A549 (cell line): ENCODE results near the gene PLAC8. TPM values are rescaled to one million over a fixed set of nuclear protein-coding genes. Genes with fewer than 3 reads are reported as not detected.

ENCODE experiments used
- ATAC-seq, 2 experiments: fragments of 200-7000 bp in 1 of 2; fragments of >200 bp in 1 of 2; cut with Nextera tagmentation in 1 of 2; cut with Tn5 transposase in 1 of 2; 3 replicates each; pipeline versions ENCODE4 v1.8.0 to v1.9.1; 2018 to 2020; ENCODE audit warnings: mild to moderate bottlenecking in 1 of 2, moderate library complexity in 1 of 2
- CTCF ChIA-PET: fragments of 300-600 bp; sonication (Branson Sonifier 250); formaldehyde crosslinking; extraction: SDS; loops from one replicate; lab custom pipeline; 2021; ENCODE audit warnings: antibody characterized with exemption, inconsistent platforms; lab: Yijun Ruan, JAX
- POLR2A ChIA-PET: fragments of 350-600 bp; formaldehyde crosslinking; extraction: SDS; loops from one replicate; lab custom pipeline; 2021; ENCODE audit warnings: antibody characterized with exemption, inconsistent platforms; lab: Yijun Ruan, JAX
- DNase-seq, 2 experiments: peaks; one replicate each; pipeline versions ENCODE4 v3.0.0 to v3.0.0-alpha.2; 2011 to 2016; ENCODE audit warnings: low read depth in 1 of 2, low spot score in 1 of 2
- FAIRE-seq: peaks from 2 replicates; lab custom pipeline; 2011; peaks lifted over from hg19 to GRCh38; lab: Jason Lieb, UNC
- H3K27ac ChIP-seq, 2 experiments: fragments of >200 bp; sonication (Bioruptor Twin); formaldehyde crosslinking; 3 replicates each; pipeline ENCODE4 v1.5.1; 2016 to 2017
- H3K4me1 ChIP-seq: fragments of >200 bp; sonication (Bioruptor Twin); formaldehyde crosslinking; 3 replicates; pipeline ENCODE4 v1.6.1; 2016
- H3K4me2 ChIP-seq: fragments of >200 bp; sonication (Bioruptor Twin); formaldehyde crosslinking; 3 replicates; pipeline ENCODE4 v1.6.1; 2016
- H3K4me3 ChIP-seq: fragments of >200 bp; sonication (Bioruptor Twin); formaldehyde crosslinking; 3 replicates; pipeline ENCODE4 v1.5.1; 2016
- H3K9me3 ChIP-seq: fragments of >200 bp; sonication (Bioruptor Twin); formaldehyde crosslinking; 3 replicates; pipeline ENCODE4 v1.6.1; 2016
- BHLHE40 ChIP-seq: IDR thresholded peaks from 2 replicates; pipeline ENCODE4 v1.6.1; 2012; ENCODE audit warnings: low read depth, low read length, inconsistent platforms
- CEBPB ChIP-seq, 2 experiments: fragments of >200 bp in 1 of 2; sonication (Bioruptor Twin) in 1 of 2; formaldehyde crosslinking in 1 of 2; IDR thresholded peaks; 2 replicates each; pipeline ENCODE4 v1.6.1; 2012 to 2016
- CHD2 ChIP-seq: fragments of 150-350 bp; IDR thresholded peaks from 2 replicates; pipeline ENCODE4 v1.6.1; 2014; ENCODE audit warnings: low read length; ENCODE audit not compliant: partially characterized antibody
- CHD4 ChIP-seq: fragments of 200-600 bp; sonication (generic); IDR thresholded peaks from 2 replicates; pipeline ENCODE4 v1.6.1; 2016; ENCODE audit warnings: antibody characterized with exemption, mild to moderate bottlenecking, borderline replicate concordance
- EHF ChIP-seq: fragments of 250-450 bp; sonication (Bioruptor Pico); IDR thresholded peaks from 2 replicates; pipeline ENCODE4 v1.5.0; 2020; ENCODE audit warnings: mild to moderate bottlenecking
- EHMT2 ChIP-seq: fragments of 200-600 bp; sonication (generic); IDR thresholded peaks from 2 replicates; pipeline ENCODE4 v1.6.1; 2016; ENCODE audit warnings: antibody characterized with exemption, low read depth, mild to moderate bottlenecking, moderate library complexity
- FOSL2 ChIP-seq, 2 experiments: fragments of 450-650 bp in 1 of 2; fragments of >200 bp in 1 of 2; sonication (Bioruptor Twin) in 1 of 2; formaldehyde crosslinking; IDR thresholded peaks; 2 replicates each; pipeline versions ENCODE4 v1.5.0 to v1.6.1; 2016 to 2020; ENCODE audit warnings: mild to moderate bottlenecking in 1 of 2, moderate library complexity in 1 of 2
- HEYL ChIP-seq: fragments of 250-450 bp; sonication (Bioruptor Pico); IDR thresholded peaks from 2 replicates; pipeline ENCODE4 v1.8.0; 2021; ENCODE audit warnings: mild to moderate bottlenecking, moderate library complexity
- HMGXB4 ChIP-seq: fragments of 250-450 bp; sonication (Bioruptor Pico); IDR thresholded peaks from 2 replicates; pipeline ENCODE4 v1.5.0; 2021; ENCODE audit warnings: mild to moderate bottlenecking, moderate library complexity, borderline replicate concordance
- HOXA7 ChIP-seq: fragments of 250-450 bp; sonication (Bioruptor Pico); IDR thresholded peaks from 2 replicates; pipeline ENCODE4 v1.5.0; 2020; ENCODE audit warnings: mild to moderate bottlenecking, moderate library complexity
- JUN ChIP-seq, 2 experiments: fragments of >200 bp; sonication (Bioruptor Twin); formaldehyde crosslinking; IDR thresholded peaks; 2 replicates in 1 of 2; 3 replicates in 1 of 2; pipeline ENCODE4 v1.6.1; 2016 to 2017
- JUNB ChIP-seq: fragments of >200 bp; sonication (Bioruptor Twin); formaldehyde crosslinking; IDR thresholded peaks from 2 replicates; pipeline ENCODE4 v1.6.1; 2016
- KDM5A ChIP-seq: fragments of 200-600 bp; sonication (generic); IDR thresholded peaks from 2 replicates; pipeline ENCODE4 v1.6.1; 2016; ENCODE audit warnings: antibody characterized with exemption, mild to moderate bottlenecking
- NPAS2 ChIP-seq: fragments of 250-450 bp; sonication (Bioruptor Pico); IDR thresholded peaks from 2 replicates; pipeline ENCODE4 v1.8.0; 2022; ENCODE audit warnings: mild to moderate bottlenecking, moderate library complexity, borderline replicate concordance
- POLR2A ChIP-seq: IDR thresholded peaks from 2 replicates; pipeline ENCODE4 v1.6.1; 2012; ENCODE audit warnings: mild to moderate bottlenecking, low read length
- RCOR1 ChIP-seq: fragments of 150-350 bp; IDR thresholded peaks from 2 replicates; pipeline ENCODE4 v1.6.1; 2014; ENCODE audit warnings: antibody characterized with exemption, low read length, low read depth
- RFX5 ChIP-seq: fragments of 450-650 bp; IDR thresholded peaks from 2 replicates; pipeline ENCODE4 v1.7.1; 2014; ENCODE audit warnings: antibody characterized with exemption, mild to moderate bottlenecking, moderate library complexity
- ZSCAN20 ChIP-seq: fragments of 250-450 bp; sonication (Bioruptor Pico); IDR thresholded peaks from 2 replicates; pipeline ENCODE4 v1.8.0; 2022; ENCODE audit warnings: mild to moderate bottlenecking, moderate library complexity
- WGBS: methylation state at CpG from one replicate; pipeline ENCODE4 v1.1.6; 2017; ENCODE audit errors: missing lambda C conversion rate; 5-methylcytosine and 5-hydroxymethylcytosine counted together
- polyA plus RNA-seq, 4 experiments: library from polyadenylated mRNA; depleted of rRNA in 3 of 4; stranded (reverse); fragments of >200 nt; fragmentation: RNase III in 1 of 4; extraction: RNeasy Plus Mini Kit Qiagen cat#74134 plus additional on column Dnase treatment in 1 of 4; gene quantifications; 2 replicates in 3 of 4; 3 replicates in 1 of 4; pipeline ENCODE4 v1.2.3, GENCODE V29; 2011 to 2017

PLAC8 gene
- polyA plus RNA-seq, 2 of the 4 experiments (the other 2 are of a cell fraction): 1.6 to 8.0 TPM

- TF ChIP-seq HMGXB4 (CRISPR knock-in tag): no peak
- no peak for TF ChIP-seq EHMT2
- TF ChIP-seq POLR2A: no peak
Observed at GRCh38 chr4:83110223-83110945, 4.1 kb downstream of the PLAC8 start (continued).

GRCh38 chr4:83109480-83110222, 4.9 kb downstream of the PLAC8 start:
- WGBS: 42% methylated on average over 25 of the region's 64 CpGs
- no peak for FAIRE-seq
- peak; percentile 9 to 44 for DNase-seq
- peak overlapping the region; percentile 64 for H3K4me3 ChIP-seq
- peaks cover 10% of the 10 kb centered on the region for H3K4me1 ChIP-seq
- TF ChIP-seq EHMT2: no peak
- peak in 1 of 2 experiments; percentile 45; a peak in 1 of 5 replicates for TF ChIP-seq JUN (IDR thresholded peaks at IDR 0.05)
- TF ChIP-seq JUNB: no peak
- no peak for TF ChIP-seq NPAS2
- no peak for TF ChIP-seq BHLHE40
- no peak for TF ChIP-seq CHD2
- TF ChIP-seq HEYL (CRISPR knock-in tag): no peak
- no peak for TF ChIP-seq HOXA7 (CRISPR knock-in tag)
- no peak for TF ChIP-seq RFX5
- peak; percentile 27; the same call in 1 of the 2 replicates for TF ChIP-seq POLR2A
- no peaks in the 10 kb centered on the region for H3K9me3 ChIP-seq
- ATAC-seq: peak; percentile 83 to 84
- ChIA-PET POLR2A (interaction anchor here (0.6 to 1.4 kb wide), 10 partner anchors 15 to 346 kb away, joined by 3 to 4 read pairs (median 4); partner anchors contain the start of genes COPS4 and HELQ), CTCF (interaction anchor here (0.6 to 3.0 kb wide), 20 partner anchors 10 to 174 kb away, joined by 3 to 14 read pairs (median 4); no protein-coding TSS in a partner anchor)
- H3K27ac ChIP-seq: peak overlapping the region; percentile 89 to 94
- peak overlapping the region; percentile 57 for H3K4me2 ChIP-seq

- Histone ChIP-seq H3K4me1 (peaks cover 8% of the 10 kb centered on the region), H3K4me3 (no peak overlapping the region), H3K4me2 (no peak overlapping the region), H3K27ac (no peak overlapping the region), H3K9me3 (no peaks in the 10 kb centered on the region)
- FAIRE-seq (no peak), ATAC-seq (no peak), DNase-seq (no peak)
- CTCF ChIA-PET: interaction anchor here (1.1 to 3.0 kb wide), 2 partner anchors 11 to 12 kb away, joined by 3 to 14 read pairs; no protein-coding TSS in a partner anchor
- TF ChIP-seq HMGXB4 (CRISPR knock-in tag) (no peak), JUNB (no peak), FOSL2 (IDR thresholded peaks at IDR 0.05) (no peak), FOSL2 (CRISPR knock-in tag; IDR thresholded peaks at IDR 0.05) (no peak), ZSCAN20 (no peak), CEBPB (IDR thresholded peaks at IDR 0.05) (no peak), CHD4 (no peak), RCOR1 (no peak), KDM5A (no peak), JUN (IDR thresholded peaks at IDR 0.05) (no peak), EHF (CRISPR knock-in tag) (no peak)
- 93% methylated on average over 26 of the region's 26 CpGs for WGBS
- POLR2A ChIA-PET: interaction anchor here (0.5 kb wide), 1 partner anchor 396 kb away, joined by 3 read pairs; no protein-coding TSS in a partner anchor
Observed at GRCh38 chr4:83108101-83108861, 6.2 kb downstream of the PLAC8 start.
